Measurements from ENCODE around the gene MT1X.
A peak's percentile ranks its signal among the peaks of the same experiment; 100 is the strongest.

MT1X gene

DNA sequence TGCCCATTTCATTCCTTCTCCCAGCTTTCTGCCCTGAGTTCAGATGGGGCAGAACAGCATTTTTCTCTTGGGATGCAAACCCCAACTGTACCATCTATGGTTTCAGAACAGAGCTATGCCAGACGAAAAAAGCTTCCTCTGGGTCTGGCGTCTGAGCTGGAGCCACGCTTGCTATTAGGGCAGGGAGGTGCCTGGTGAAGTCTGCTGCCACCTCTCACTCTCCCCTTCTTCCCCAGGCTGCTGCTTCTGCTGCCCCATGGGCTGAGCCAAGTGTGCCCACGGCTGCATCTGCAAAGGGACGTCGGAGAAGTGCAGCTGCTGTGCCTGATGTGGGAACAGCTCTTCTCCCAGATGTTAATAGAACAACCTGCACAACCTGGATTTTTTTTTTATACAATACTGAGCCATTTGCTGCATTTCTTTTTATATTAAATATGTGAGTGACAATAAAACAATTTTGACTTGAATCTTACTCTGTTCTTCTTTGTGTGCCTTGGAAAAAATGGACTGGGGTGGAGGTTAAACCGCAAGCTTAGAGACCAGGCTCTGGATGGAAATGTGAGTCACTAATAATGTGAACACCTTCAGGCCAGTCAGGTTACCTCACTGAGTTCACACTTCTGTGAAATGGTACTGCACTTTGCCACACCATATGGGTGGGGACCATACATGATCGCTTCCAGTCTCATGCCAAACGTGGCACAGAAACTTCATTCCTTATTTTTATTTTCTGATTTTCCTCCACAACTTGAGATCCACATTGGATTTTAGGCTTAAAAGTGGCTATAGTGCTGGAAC is 45.5 kb upstream of the MT1X start:
- intact Hi-C loops (cut with DNase I; ENCODE audit: low total_unique reads) = no loop called here
- TF ChIP-seq, protein P1, sequence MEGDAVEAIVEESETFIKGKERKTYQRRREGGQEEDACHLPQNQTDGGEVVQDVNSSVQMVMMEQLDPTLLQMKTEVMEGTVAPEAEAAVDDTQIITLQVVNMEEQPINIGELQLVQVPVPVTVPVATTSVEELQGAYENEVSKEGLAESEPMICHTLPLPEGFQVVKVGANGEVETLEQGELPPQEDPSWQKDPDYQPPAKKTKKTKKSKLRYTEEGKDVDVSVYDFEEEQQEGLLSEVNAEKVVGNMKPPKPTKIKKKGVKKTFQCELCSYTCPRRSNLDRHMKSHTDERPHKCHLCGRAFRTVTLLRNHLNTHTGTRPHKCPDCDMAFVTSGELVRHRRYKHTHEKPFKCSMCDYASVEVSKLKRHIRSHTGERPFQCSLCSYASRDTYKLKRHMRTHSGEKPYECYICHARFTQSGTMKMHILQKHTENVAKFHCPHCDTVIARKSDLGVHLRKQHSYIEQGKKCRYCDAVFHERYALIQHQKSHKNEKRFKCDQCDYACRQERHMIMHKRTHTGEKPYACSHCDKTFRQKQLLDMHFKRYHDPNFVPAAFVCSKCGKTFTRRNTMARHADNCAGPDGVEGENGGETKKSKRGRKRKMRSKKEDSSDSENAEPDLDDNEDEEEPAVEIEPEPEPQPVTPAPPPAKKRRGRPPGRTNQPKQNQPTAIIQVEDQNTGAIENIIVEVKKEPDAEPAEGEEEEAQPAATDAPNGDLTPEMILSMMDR (IDR thresholded peaks at IDR 0.05) = no peak
- no peaks in the 10 kb centered on the region for H3K36me3 ChIP-seq
- peak overlapping the region in 1 of 2 donors; percentile 79 for H3K27ac ChIP-seq
- DNase-seq = no peak
- H3K9me3 ChIP-seq = no peaks in the 10 kb centered on the region
- no peaks in the 10 kb centered on the region for H3K27me3 ChIP-seq
- H3K4me3 ChIP-seq = no peak overlapping the region
- peaks cover 0 to 56% (median 29%) of the 10 kb centered on the region in 4 donors for H3K4me1 ChIP-seq

DNA sequence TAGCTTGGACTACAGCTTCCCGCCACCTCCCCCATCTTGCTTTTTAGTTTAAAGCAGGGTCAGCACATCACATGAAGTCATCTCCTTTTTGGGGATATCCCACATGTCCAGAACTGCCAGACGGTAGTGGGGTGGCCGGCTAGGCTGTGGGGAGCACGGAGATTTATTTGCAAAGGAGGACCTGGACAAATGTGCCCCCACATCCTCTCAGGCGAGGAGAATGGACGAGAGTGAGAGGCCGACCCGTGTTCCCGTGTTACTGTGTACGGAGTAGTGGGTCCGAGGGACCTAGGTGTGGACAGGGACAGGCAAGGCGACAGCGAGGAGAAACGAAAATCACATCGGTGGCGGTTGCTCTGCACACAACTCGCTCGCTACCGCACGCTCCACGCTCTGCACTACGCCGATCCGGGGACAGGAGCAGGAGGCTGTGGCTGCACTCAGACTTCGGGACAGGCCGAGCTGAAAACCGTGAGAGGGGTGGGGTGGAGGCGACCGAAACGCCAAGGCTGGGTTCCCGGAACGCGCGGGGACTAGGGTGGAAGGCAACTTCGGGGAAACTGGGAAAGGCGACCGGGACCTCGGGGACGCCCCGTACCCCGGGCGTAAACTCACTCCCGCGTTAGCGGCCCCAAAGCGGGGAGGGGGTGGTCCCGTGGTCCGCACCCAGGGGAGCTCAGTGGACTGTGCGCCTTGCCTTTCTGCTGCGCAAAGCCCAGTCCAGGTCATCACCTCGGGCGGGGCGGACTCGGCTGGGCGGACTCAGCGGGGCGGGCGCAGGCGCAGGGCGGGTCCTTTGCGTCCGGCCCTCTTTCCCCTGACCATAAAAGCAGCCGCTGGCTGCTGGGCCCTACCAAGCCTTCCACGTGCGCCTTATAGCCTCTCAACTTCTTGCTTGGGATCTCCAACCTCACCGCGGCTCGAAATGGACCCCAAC is 44.2 kb upstream of the MT1X start, which contains the start of gene MT1A:
Gene MT1A (plus strand): TSS at position 853 of the 937 bp plus-strand sequence. CDS start 73 bp downstream, at position 926.
- Histone ChIP-seq H3K4me1 (peaks cover 0 to 50% (median 31%) of the 10 kb centered on the region in 4 donors), H3K27ac (peak within 1 kb of the TSS; percentile 79 to 82), H3K4me3 (peak within 1 kb of the TSS; percentile 50 to 57), H3K27me3 (no peaks in the 10 kb centered on the region), H3K36me3 (no peaks in the 10 kb centered on the region), H3K9me3 (no peaks in the 10 kb centered on the region)
- peak; percentile 85 to 95 for DNase-seq
- TF ChIP-seq, protein P1 (IDR thresholded peaks at IDR 0.05) = no peak
- intact Hi-C loops (cut with DNase I; ENCODE audit: low total_unique reads) = no loop called here

DNA sequence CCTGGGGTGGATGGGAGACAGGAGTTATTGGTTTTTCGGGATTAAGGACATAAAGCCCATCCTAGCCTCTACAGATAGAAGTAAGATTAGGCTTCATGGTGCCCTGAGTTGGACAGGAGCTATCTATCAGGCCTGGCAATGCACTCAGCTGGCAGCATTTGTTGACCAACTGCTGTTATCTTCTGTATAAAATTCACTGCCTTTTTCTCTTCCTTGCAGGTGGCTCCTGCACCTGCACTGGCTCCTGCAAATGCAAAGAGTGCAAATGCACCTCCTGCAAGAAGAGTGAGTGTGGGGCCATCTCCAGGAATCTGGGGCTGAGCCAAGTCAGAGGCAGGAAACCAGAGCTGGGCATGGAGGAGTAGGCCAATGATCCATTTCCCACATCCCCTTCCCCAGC is 43.2 kb upstream of the MT1X start:
- Histone ChIP-seq H3K36me3 (no peaks in the 10 kb centered on the region), H3K9me3 (no peaks in the 10 kb centered on the region), H3K4me3 (peak overlapping the region in 1 of 2 donors; percentile 57), H3K27me3 (no peaks in the 10 kb centered on the region), H3K4me1 (peaks cover 0 to 50% (median 34%) of the 10 kb centered on the region in 4 donors), H3K27ac (peak overlapping the region; percentile 79 to 82)
- no peak for DNase-seq
- TF ChIP-seq, protein P1 (IDR thresholded peaks at IDR 0.05) = no peak
- intact Hi-C loops (cut with DNase I; ENCODE audit: low total_unique reads) = no loop called here

DNA sequence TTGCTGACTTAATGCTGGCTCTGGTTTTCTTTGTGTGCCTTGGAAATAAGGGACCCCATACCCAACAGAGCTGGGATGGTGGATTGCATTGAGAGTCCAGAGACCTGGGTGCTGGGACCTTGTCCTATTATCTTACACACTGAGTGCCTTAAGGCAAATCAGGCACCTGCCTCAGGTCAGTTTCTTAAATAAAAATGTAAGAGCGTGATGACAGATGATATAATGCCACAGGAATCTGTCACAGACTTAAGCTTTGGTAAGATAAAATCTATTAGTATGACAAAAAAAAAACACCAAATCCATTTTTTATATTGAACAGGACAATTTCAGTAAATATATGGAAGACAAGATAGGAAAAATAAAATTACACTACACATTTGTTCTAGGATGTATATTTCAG is 42.2 kb upstream of the MT1X start:
- DNase-seq = no peak
- TF ChIP-seq, protein P1 (IDR thresholded peaks at IDR 0.05) = no peak
- H3K4me3 ChIP-seq = no peak overlapping the region
- intact Hi-C loops (cut with DNase I; ENCODE audit: low total_unique reads) = loop anchor here (5.0 kb wide), 1 partner anchor 33 kb away; the partner anchor contains the start of gene MT2A
- H3K27ac ChIP-seq = no peak overlapping the region
- no peaks in the 10 kb centered on the region for H3K9me3 ChIP-seq
- H3K4me1 ChIP-seq = peaks cover 0 to 40% (median 29%) of the 10 kb centered on the region in 4 donors
- no peaks in the 10 kb centered on the region for H3K27me3 ChIP-seq
- H3K36me3 ChIP-seq = no peaks in the 10 kb centered on the region

DNA sequence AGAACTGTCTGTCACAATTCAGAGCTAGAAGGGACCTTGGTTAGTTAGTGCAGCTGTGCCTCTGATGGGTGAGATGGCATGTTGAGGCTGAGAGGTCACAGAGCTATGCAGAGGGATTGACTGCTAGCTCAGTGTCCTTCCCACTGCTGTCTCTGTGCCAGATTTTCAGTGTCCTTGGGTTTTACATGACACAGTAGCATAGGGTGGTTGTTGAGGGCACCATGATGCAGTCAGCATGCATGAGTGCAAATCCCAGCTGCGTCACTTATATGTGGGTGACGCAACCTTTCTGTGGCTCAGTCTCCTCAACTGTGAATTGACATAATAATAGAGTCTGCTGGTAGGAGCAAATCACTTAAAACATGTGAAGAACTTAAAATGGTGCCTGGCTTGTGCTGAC is 41.1 kb upstream of the MT1X start:
- Histone ChIP-seq H3K36me3 (no peaks in the 10 kb centered on the region), H3K4me3 (no peak overlapping the region), H3K27me3 (no peaks in the 10 kb centered on the region), H3K4me1 (peaks cover 0 to 31% (median 23%) of the 10 kb centered on the region in 4 donors), H3K27ac (no peak overlapping the region), H3K9me3 (no peaks in the 10 kb centered on the region)
- intact Hi-C loops (cut with DNase I; ENCODE audit: low total_unique reads) = loop anchor here (5.0 kb wide), 1 partner anchor 34 kb away; the partner anchor contains the start of gene MT2A
- TF ChIP-seq, protein P1 (IDR thresholded peaks at IDR 0.05) = no peak
- no peak for DNase-seq
